Transverse colon (tissue), 4 donors: ENCODE measurements around the gene ACSL1. TPM values are rescaled to one million over a fixed set of nuclear protein-coding genes. Genes with fewer than 3 reads are reported as not detected.
"Not testable (repeated sequence)": the region's sequence is repeated elsewhere in the genome, so short reads cannot be mapped to it uniquely, and the experiment has no call there.

Source experiments
- DNase-seq: peaks from one replicate; pipeline ENCODE4 v3.0.0-alpha.2; 2019
- H3K27ac ChIP-seq, 4 donors: fragments of 200-600 bp; sonication (generic); 2 replicates each; pipeline ENCODE4 v1.5.1; 2016 to 2018; ENCODE audit warnings: inconsistent platforms in 4 of 4
- H3K27me3 ChIP-seq: fragments of 200-600 bp; sonication (generic); 2 replicates; pipeline ENCODE4 v1.5.1; 2017; ENCODE audit warnings: inconsistent platforms
- H3K36me3 ChIP-seq, 4 donors: fragments of 200-600 bp; sonication (generic); 2 replicates each; pipeline ENCODE4 v1.5.1; 2017 to 2019; ENCODE audit warnings: inconsistent platforms in 4 of 4
- H3K4me1 ChIP-seq, 4 donors: fragments of 200-600 bp; sonication (generic); 2 replicates each; pipeline ENCODE4 v1.5.1; 2017 to 2020; ENCODE audit warnings: inconsistent platforms in 4 of 4
- H3K4me3 ChIP-seq, 4 donors: fragments of 200-600 bp; sonication (generic); 1 replicate in 1 of 4; 2 replicates in 3 of 4; pipeline versions ENCODE4 v1.5.1 to v1.6.1; 2017 to 2019; ENCODE audit warnings: inconsistent platforms in 4 of 4
- H3K9me3 ChIP-seq, 2 donors: fragments of 200-600 bp; sonication (generic); 2 replicates each; pipeline ENCODE4 v1.5.1; 2017 to 2019; ENCODE audit warnings: inconsistent platforms in 2 of 2
- CTCF ChIP-seq, 5 experiments: fragments of 200-600 bp in 3 of 5; fragments of 450-650 bp in 2 of 5; sonication (generic) in 3 of 5; IDR thresholded peaks; 1 replicate in 2 of 5; 2 replicates in 3 of 5; pipeline ENCODE4 v1.5.1; 2016 to 2017; ENCODE audit warnings: antibody characterized with exemption in 5 of 5, inconsistent platforms in 3 of 5, mild to moderate bottlenecking in 2 of 5, moderate library complexity in 1 of 5
- EP300 ChIP-seq: sonication (generic); formaldehyde crosslinking; IDR thresholded peaks from one replicate; pipeline ENCODE4 v1.6.1; 2017; ENCODE audit warnings: antibody characterized with exemption, low read depth
- POLR2A ChIP-seq: fragments of 450-650 bp; IDR thresholded peaks from one replicate; pipeline ENCODE4 v1.6.1; 2016; ENCODE audit warnings: antibody characterized with exemption, mild to moderate bottlenecking, moderate library complexity
- POLR2AphosphoS5 ChIP-seq, 3 donors: sonication (generic); formaldehyde crosslinking; IDR thresholded peaks; one replicate each; pipeline ENCODE4 v1.6.1; 2016; ENCODE audit warnings: antibody characterized with exemption in 3 of 3
- WGBS, 2 donors: methylation state at CpG; one replicate each; pipeline ENCODE4 v1.1.5; 2018; ENCODE audit warnings: low coverage in 1 of 2; 5-methylcytosine and 5-hydroxymethylcytosine counted together
- in situ Hi-C, 4 donors: fragments of 200-750 bp; cut with MboI; loops; one replicate each; pipeline versions ENCODE4 v1.15.0 to v1.15.1; 2017; ENCODE audit warnings: low sequenced_read_pairs in 3 of 4, low pct_ligation_motif_present in 1 of 4, low pct_unique_long_range_greater_than_20kb in 1 of 4
- intact Hi-C: fragments of 100-400 bp; cut with DNase I; formaldehyde crosslinking; loops from one replicate; pipeline ENCODE4 v1.15.1; 2023; ENCODE audit warnings: low total_unique reads
- total RNA-seq, 4 donors: library from RNA; depleted of rRNA; stranded (reverse); fragments of >200 nt; gene quantifications; one replicate each; pipeline ENCODE4 v1.1.0, GENCODE V29; 2016

Gene ACSL1
- total RNA-seq, 4 donors from 2014 or later, result 20.6 to 50.0 (median 40.0) TPM

DNA sequence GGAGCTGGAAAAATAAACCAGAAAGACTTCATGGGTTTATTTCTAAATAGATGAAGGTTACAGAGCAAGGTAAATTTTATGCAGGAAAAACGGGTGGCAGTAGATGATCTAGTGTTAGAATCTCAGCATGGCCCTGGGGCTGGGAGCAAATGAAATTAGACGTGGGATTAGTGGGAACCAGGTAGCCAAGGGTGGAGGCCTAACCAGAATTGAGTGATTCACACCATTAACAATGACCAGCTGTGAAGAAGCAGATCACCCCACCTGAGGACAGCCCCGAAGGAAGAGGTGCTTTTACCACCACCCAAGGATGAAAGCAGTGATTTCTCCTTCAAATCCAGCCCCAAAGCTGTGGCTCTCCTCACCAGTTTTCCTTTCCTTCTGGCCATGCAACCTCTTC lies 20.8 kb upstream of the ACSL1 start:
- intact Hi-C loops, result loop anchor here (1.0 kb wide), 1 partner anchor 44 kb away; no protein-coding TSS in a partner anchor
- H3K27me3 ChIP-seq, result no peaks in the 10 kb centered on the region

DNA sequence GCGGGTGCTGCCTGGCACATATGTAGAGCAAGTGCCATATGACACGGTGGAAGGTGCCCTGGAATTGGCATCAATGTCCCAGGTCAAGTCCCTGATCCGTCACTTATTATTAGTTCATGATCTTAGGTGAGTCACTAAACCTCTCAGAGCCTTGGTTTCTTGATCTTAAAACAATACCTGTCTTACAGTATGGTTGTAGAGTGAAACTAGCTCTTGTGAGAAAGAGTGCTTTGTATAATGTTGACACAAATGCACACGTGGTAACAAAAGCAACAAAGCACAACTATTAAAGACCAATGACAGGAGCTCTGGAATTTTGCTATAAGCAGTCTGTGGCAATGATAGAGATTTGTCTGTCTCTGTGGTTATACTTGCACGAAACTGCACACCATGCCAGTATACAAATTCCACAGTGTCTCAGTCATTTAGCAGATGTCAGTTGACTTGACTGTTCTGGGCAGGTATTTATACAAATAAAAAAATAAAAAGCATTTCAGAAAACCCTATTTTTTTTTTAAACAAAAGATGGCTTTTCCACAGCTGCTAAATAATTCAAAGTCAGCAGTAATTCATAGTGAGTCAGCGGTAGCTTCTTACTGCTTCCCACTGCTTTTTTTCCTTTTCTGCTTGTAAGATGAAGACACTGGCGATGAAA lies 19.7 kb upstream of the ACSL1 start:
- no peaks in the 10 kb centered on the region for H3K9me3 ChIP-seq
- TF ChIP-seq POLR2A (no peak), POLR2AphosphoS5 (IDR thresholded peaks at IDR 0.05) (no peak), CTCF (IDR thresholded peaks at IDR 0.05) (no peak), EP300 (no peak)

More for the DNA sequence above, 20.8 kb upstream of the ACSL1 start:
- Histone ChIP-seq H3K4me1 (no peaks in the 10 kb centered on the region), H3K36me3 (no peaks in the 10 kb centered on the region), H3K4me3 (no peak overlapping the region), H3K27ac (no peak overlapping the region), H3K9me3 (no peaks in the 10 kb centered on the region)
- 81 to 100% methylated on average over 1 to 3 of the region's 3 CpGs for WGBS, 2 donors
- TF ChIP-seq POLR2AphosphoS5 (IDR thresholded peaks at IDR 0.05) (no peak), POLR2A (no peak), EP300 (no peak), CTCF (IDR thresholded peaks at IDR 0.05) (no peak)
- DNase-seq, result no peak
- in situ Hi-C loops, result no loop called here

DNA sequence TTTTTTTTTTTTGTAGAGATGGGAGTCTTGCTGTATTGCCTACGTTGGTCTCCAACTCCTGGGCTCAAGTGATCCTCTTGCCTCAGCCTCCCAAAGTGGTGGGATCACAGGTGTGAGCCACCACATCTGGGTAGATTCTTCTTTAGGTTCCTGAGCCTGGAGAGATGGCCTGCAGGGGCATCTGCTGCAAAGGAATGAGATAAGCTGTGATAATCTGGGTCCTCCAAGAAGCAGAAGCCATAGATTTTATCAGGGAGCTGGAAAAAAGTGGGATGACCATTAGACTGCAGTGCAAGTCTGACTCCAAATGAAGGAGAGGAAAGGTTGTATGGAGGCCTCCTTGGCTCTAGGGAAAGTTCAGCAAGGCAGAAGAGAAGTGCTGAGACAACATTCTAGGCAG lies 19.0 kb upstream of the ACSL1 start:
- no peak for TF ChIP-seq POLR2AphosphoS5 (IDR thresholded peaks at IDR 0.05)
- TF ChIP-seq POLR2A, result no peak
- no peak for TF ChIP-seq EP300
- no peak for TF ChIP-seq CTCF (IDR thresholded peaks at IDR 0.05)
- in situ Hi-C loops, result no loop called here
- no peaks in the 10 kb centered on the region for H3K36me3 ChIP-seq
- no peak overlapping the region for H3K27ac ChIP-seq
- no peaks in the 10 kb centered on the region for H3K4me1 ChIP-seq
- H3K4me3 ChIP-seq, result no peak overlapping the region
- H3K9me3 ChIP-seq, result no peaks in the 10 kb centered on the region
- 80 to 90% methylated on average over 1 of the region's 1 CpG for WGBS, 2 donors
- no peaks in the 10 kb centered on the region for H3K27me3 ChIP-seq
- no peak for DNase-seq
- intact Hi-C loops, result no loop called here

More for the DNA sequence above, 19.7 kb upstream of the ACSL1 start:
- in situ Hi-C loops, result no loop called here
- DNase-seq, result no peak
- H3K36me3 ChIP-seq, result no peaks in the 10 kb centered on the region
- H3K4me3 ChIP-seq, result no peak overlapping the region
- intact Hi-C loops, result loop anchor here (1.0 kb wide), 1 partner anchor 45 kb away; no protein-coding TSS in a partner anchor
- H3K27ac ChIP-seq, result no peak overlapping the region
- H3K27me3 ChIP-seq, result no peaks in the 10 kb centered on the region
- 71 to 78% methylated on average over 3 to 7 of the region's 7 CpGs for WGBS, 2 donors
- H3K4me1 ChIP-seq, result no peaks in the 10 kb centered on the region

DNA sequence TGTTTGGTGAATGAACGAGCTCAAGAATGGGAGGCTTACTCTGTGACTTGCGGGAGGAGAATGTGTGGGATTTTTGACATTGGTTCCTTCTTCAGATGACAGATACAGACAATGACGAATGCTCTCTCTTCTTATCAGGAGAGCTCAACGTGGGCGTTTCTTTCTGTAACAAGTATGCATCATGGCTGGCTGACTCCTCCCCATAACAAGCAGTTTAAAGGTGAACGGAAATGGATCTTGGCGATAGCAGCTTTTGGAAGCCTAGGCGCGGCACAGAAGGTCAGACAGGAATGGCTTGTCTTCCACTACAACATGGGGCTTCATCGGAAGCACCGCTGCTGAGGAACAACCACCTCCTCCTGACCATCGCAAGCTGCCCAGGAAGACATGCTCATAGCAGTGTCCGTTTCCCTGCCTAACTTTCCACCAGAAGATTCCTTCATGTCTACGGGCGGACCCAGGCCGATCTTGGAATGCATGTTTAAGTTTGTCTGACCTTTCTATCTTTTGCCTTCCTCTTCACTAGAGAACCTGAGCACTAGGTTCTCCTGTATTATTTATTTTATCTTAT lies 18.3 kb upstream of the ACSL1 start:
- intact Hi-C loops, result no loop called here

GRCh38 chr4:184839075-184839399 lies 13.3 kb upstream of the ACSL1 start:
- H3K9me3 ChIP-seq, H3K4me1 ChIP-seq, H3K36me3 ChIP-seq, intact Hi-C loops, H3K27ac ChIP-seq, in situ Hi-C loops, DNase-seq, H3K27me3 ChIP-seq, H3K4me3 ChIP-seq: not testable (repeated sequence)
- 90 to 91% methylated on average over 5 to 6 of the region's 6 CpGs for WGBS, 2 donors

More for the DNA sequence above, 18.3 kb upstream of the ACSL1 start:
- no peak for TF ChIP-seq EP300
- TF ChIP-seq POLR2AphosphoS5 (IDR thresholded peaks at IDR 0.05), result no peak
- no peak for TF ChIP-seq POLR2A
- TF ChIP-seq CTCF (IDR thresholded peaks at IDR 0.05), result no peak
- in situ Hi-C loops, result no loop called here
- H3K9me3 ChIP-seq, result no peaks in the 10 kb centered on the region
- H3K27ac ChIP-seq, result no peak overlapping the region
- WGBS, 2 donors, result 81 to 89% methylated on average over 8 to 16 of the region's 16 CpGs
- no peak for DNase-seq
- no peaks in the 10 kb centered on the region for H3K4me1 ChIP-seq
- H3K36me3 ChIP-seq, result no peaks in the 10 kb centered on the region
- H3K27me3 ChIP-seq, result no peaks in the 10 kb centered on the region
- H3K4me3 ChIP-seq, result no peak overlapping the region
